ENCODE data around the gene KLHDC3. TPM values are rescaled to one million over a fixed set of nuclear protein-coding genes. Genes with fewer than 3 reads are reported as not detected.
A peak's percentile ranks its signal among the peaks of the same experiment; 100 is the strongest.

KLHDC3 gene
- total RNA-seq, 4 donors from 2014 or later: 93.1 to 107 (median 97.7) TPM

- peak within 1 kb of the TSS; percentile 86 to 91 (median 86) for H3K27ac ChIP-seq
- peaks cover 20 to 27% of the 10 kb centered on the region in 2 donors for H3K4me1 ChIP-seq
- DNase-seq: peak; percentile 95 to 96
- TF ChIP-seq CTCF (IDR thresholded peaks at IDR 0.05) (no peak), POLR2A (IDR thresholded peaks at IDR 0.05) (peak; percentile 42 to 91)
- H3K27me3 ChIP-seq: no peaks in the 10 kb centered on the region
- 2 to 3% methylated on average over 19 to 21 of the region's 45 CpGs for WGBS, 2 donors
- intact Hi-C loops (cut with DNase I): loop anchor here (5.0 kb wide), 1 partner anchor 36 kb away; no protein-coding TSS in a partner anchor
- H3K4me3 ChIP-seq (replicated peaks in 1 of 3): peak within 1 kb of the TSS; percentile 5 to 61 (median 61)
- no peaks in the 10 kb centered on the region for H3K9me3 ChIP-seq
- H3K36me3 ChIP-seq: peaks cover 19 to 22% of the 10 kb centered on the region in 2 donors
These were observed 39.6 kb downstream of the KLHDC3 start, which contains the start of gene CUL7 for GRCh38 chr6:43053545-43054205. Gene CUL7 (minus strand): TSS chr6:43053851. CDS start chr6:43052788, 1,063 bp downstream.

- H3K4me3 ChIP-seq (replicated peaks in 1 of 3): peak overlapping the region in 2 of 3 donors; percentile 8 to 61
- 68 to 71% methylated on average over 17 of the region's 17 CpGs for WGBS, 2 donors
- no peak for TF ChIP-seq POLR2A (IDR thresholded peaks at IDR 0.05)
- H3K9me3 ChIP-seq: no peaks in the 10 kb centered on the region
- peak; percentile 15 to 20 for DNase-seq
- peak overlapping the region; percentile 86 to 91 (median 86) for H3K27ac ChIP-seq
- peaks cover 15 to 17% of the 10 kb centered on the region in 2 donors for H3K36me3 ChIP-seq
- peaks cover 21 to 28% of the 10 kb centered on the region in 2 donors for H3K4me1 ChIP-seq
- no peaks in the 10 kb centered on the region for H3K27me3 ChIP-seq
- intact Hi-C loops (cut with DNase I): loop anchor here (5.0 kb wide), 1 partner anchor 37 kb away; no protein-coding TSS in a partner anchor
These were observed 40.3 kb downstream of the KLHDC3 start for GRCh38 chr6:43054206-43054943.

- Histone ChIP-seq H3K4me1 (peaks cover 30 to 37% of the 10 kb centered on the region in 2 donors), H3K9me3 (no peaks in the 10 kb centered on the region), H3K4me3 (replicated peaks in 1 of 3) (no peak overlapping the region), H3K27ac (no peak overlapping the region), H3K27me3 (no peaks in the 10 kb centered on the region), H3K36me3 (peaks cover 13 to 17% of the 10 kb centered on the region in 2 donors)
- DNase-seq: no peak
- 90 to 96% methylated on average over 8 of the region's 8 CpGs for WGBS, 2 donors
- intact Hi-C loops (cut with DNase I): no loop called here
- TF ChIP-seq CTCF (IDR thresholded peaks at IDR 0.05): no peak
- no peak for TF ChIP-seq POLR2A (IDR thresholded peaks at IDR 0.05)
These were observed 41.9 kb downstream of the KLHDC3 start for GRCh38 chr6:43055966-43056365.

GRCh38 chr6:43058531-43058930, 44.5 kb downstream of the KLHDC3 start:
- Histone ChIP-seq H3K36me3 (peaks cover 13 to 20% of the 10 kb centered on the region in 2 donors), H3K27me3 (no peaks in the 10 kb centered on the region), H3K9me3 (no peaks in the 10 kb centered on the region), H3K4me1 (peaks cover 21 to 33% of the 10 kb centered on the region in 2 donors), H3K4me3 (replicated peaks in 1 of 3) (peak overlapping the region; percentile 93 to 95 (median 94)), H3K27ac (no peak overlapping the region)
- intact Hi-C loops (cut with DNase I): no loop called here
- whole genome bisulfite sequencing, 2 donors: 63 to 74% methylated on average over 1 of the region's 1 CpG
- DNase-seq: no peak
- no peak for TF ChIP-seq POLR2A (IDR thresholded peaks at IDR 0.05)
- TF ChIP-seq CTCF (IDR thresholded peaks at IDR 0.05): no peak

GRCh38 chr6:43059168-43060033, 45.4 kb downstream of the KLHDC3 start, which contains the start of the genes KLC4 and MRPL2:
Gene KLC4 (plus strand): TSS chr6:43059631. CDS start chr6:43061336, 1,705 bp downstream.
Gene MRPL2 (minus strand): TSS chr6:43059434. CDS start chr6:43059381, 53 bp downstream.
- intact Hi-C loops (cut with DNase I): loop anchor here (5.0 kb wide), 1 partner anchor 88 kb away; no protein-coding TSS in a partner anchor
- 1% methylated on average over 44 to 52 of the region's 64 CpGs for WGBS, 2 donors

More at GRCh38 chr6:43059168-43060033, 45.4 kb downstream of the KLHDC3 start, which contains the start of the genes KLC4 and MRPL2:
- TF ChIP-seq CTCF (IDR thresholded peaks at IDR 0.05) (no peak), POLR2A (IDR thresholded peaks at IDR 0.05) (peak in 1 of 2 donors; percentile 73)
- H3K27me3 ChIP-seq: no peaks in the 10 kb centered on the region
- H3K36me3 ChIP-seq: peaks cover 13 to 20% of the 10 kb centered on the region in 2 donors
- DNase-seq: peak; percentile 98 to 99
- H3K4me3 ChIP-seq (replicated peaks in 1 of 3): peak within 1 kb of the TSS; percentile 93 to 95 (median 94)
- H3K9me3 ChIP-seq: no peaks in the 10 kb centered on the region
- H3K27ac ChIP-seq: peak within 1 kb of the TSS; percentile 77 to 91 (median 87)
- H3K4me1 ChIP-seq: peaks cover 17 to 28% of the 10 kb centered on the region in 2 donors

Measured in thyroid gland (tissue), 4 donors.